Stimulated activated CD4-positive, alpha-beta T cell treated with anti-CD3 and anti-CD28 coated beads, TNF-alpha, amount 100 ng/mL, for 4 hours (primary cell): ENCODE data around the gene GNB1L.

ENCODE experiments used
- DNase-seq, 3 experiments: peaks; one replicate each; pipeline ENCODE4 v3.0.0-alpha.2; 2020; ENCODE audit warnings: low read depth in 3 of 3

GNB1L gene

GRCh38 chr22:19760951-19761724 lies 93.5 kb downstream of the GNB1L start:
- no peak for DNase-seq

- no peak for DNase-seq
These were observed 94.4 kb downstream of the GNB1L start, which contains the start of gene TBX1 for GRCh38 chr22:19760058-19760950. Gene TBX1 (plus strand): TSS chr22:19760778. CDS start chr22:19760844, 66 bp downstream.

- no peak for DNase-seq
These were observed 95.1 kb downstream of the GNB1L start for GRCh38 chr22:19759427-19760057.

GRCh38 chr22:19758896-19759426 lies 95.7 kb downstream of the GNB1L start:
- no peak for DNase-seq

- no peak for DNase-seq
These were observed 96.4 kb downstream of the GNB1L start for GRCh38 chr22:19757985-19758895.

- no peak for DNase-seq
These were observed 97.3 kb downstream of the GNB1L start for GRCh38 chr22:19757140-19757984.

GRCh38 chr22:19756288-19757128 lies 98.2 kb downstream of the GNB1L start:
- DNase-seq, result peak; percentile 52

- no peak for DNase-seq
These were observed 98.9 kb downstream of the GNB1L start for GRCh38 chr22:19755722-19756287.

- DNase-seq, result no peak
These were observed 99.4 kb downstream of the GNB1L start for GRCh38 chr22:19755145-19755710.

- no peak for DNase-seq
These were observed 100.0 kb downstream of the GNB1L start for GRCh38 chr22:19754701-19755144.

GRCh38 chr22:19753996-19754700 lies 100.5 kb downstream of the GNB1L start:
- DNase-seq, result no peak

- DNase-seq, result no peak
These were observed 101.4 kb downstream of the GNB1L start for GRCh38 chr22:19753090-19753842.

- no peak for DNase-seq
These were observed 103.0 kb downstream of the GNB1L start for GRCh38 chr22:19751497-19752245.

- DNase-seq, result no peak
These were observed 103.9 kb downstream of the GNB1L start for GRCh38 chr22:19750507-19751490.

- DNase-seq, result no peak
These were observed 104.8 kb downstream of the GNB1L start for GRCh38 chr22:19749876-19750275.
